Gastroesophageal sphincter (tissue), 4 donors: Measurements from ENCODE around the gene TMEM108. TPM values are rescaled to one million over a fixed set of nuclear protein-coding genes. Genes with fewer than 3 reads are reported as not detected.
"Not testable (repeated sequence)": the region's sequence is repeated elsewhere in the genome, so short reads cannot be mapped to it uniquely, and the experiment has no call there.

ENCODE experiments used
- ATAC-seq: fragments of 150-250 bp; one replicate; pipeline ENCODE4 v1.9.1; 2016; ENCODE audit warnings: mild to moderate bottlenecking, moderate library complexity
- H3K27ac ChIP-seq, 4 donors: fragments of 200-600 bp; sonication (generic) in 3 of 4; 1 replicate in 3 of 4; 2 replicates in 1 of 4; pipeline ENCODE4 v1.5.1; 2016 to 2019
- H3K27me3 ChIP-seq: fragments of 200-600 bp; sonication (generic); one replicate; pipeline ENCODE4 v1.5.1; 2019
- H3K36me3 ChIP-seq, 2 donors: fragments of 200-600 bp; sonication (generic); one replicate each; pipeline ENCODE4 v1.5.1; 2019; ENCODE audit warnings: control low read depth in 1 of 2
- H3K4me1 ChIP-seq, 3 donors: fragments of 200-600 bp; sonication (generic); 1 replicate in 2 of 3; 2 replicates in 1 of 3; pipeline ENCODE4 v1.5.1; 2016 to 2019; ENCODE audit warnings: control low read depth in 2 of 3
- H3K4me3 ChIP-seq, 2 donors: fragments of 200-600 bp; sonication (generic); one replicate each; pipeline ENCODE4 v1.5.1; 2019; ENCODE audit warnings: mild to moderate bottlenecking in 1 of 2, moderate library complexity in 1 of 2
- H3K9me3 ChIP-seq, 3 donors: fragments of 200-600 bp; sonication (generic); one replicate each; pipeline ENCODE4 v1.5.1; 2017 to 2019; ENCODE audit warnings: control low read depth in 2 of 3
- CTCF ChIP-seq, 4 experiments: fragments of 200-600 bp in 2 of 4; fragments of 450-650 bp in 2 of 4; sonication (generic) in 1 of 4; IDR thresholded peaks; one replicate each; pipeline ENCODE4 v1.5.1; 2017 to 2019; ENCODE audit warnings: antibody characterized with exemption in 4 of 4, mild to moderate bottlenecking in 2 of 4, moderate library complexity in 2 of 4
- EP300 ChIP-seq: sonication (generic); formaldehyde crosslinking; IDR thresholded peaks from one replicate; pipeline ENCODE4 v1.6.1; 2017; ENCODE audit warnings: antibody characterized with exemption, mild to moderate bottlenecking
- POLR2A ChIP-seq, 2 donors: fragments of 450-650 bp; IDR thresholded peaks; one replicate each; pipeline ENCODE4 v1.6.1; 2017; ENCODE audit warnings: antibody characterized with exemption in 2 of 2, mild to moderate bottlenecking in 2 of 2, moderate library complexity in 1 of 2
- POLR2AphosphoS5 ChIP-seq: sonication (generic); formaldehyde crosslinking; IDR thresholded peaks from one replicate; pipeline ENCODE4 v1.6.1; 2017; ENCODE audit warnings: antibody characterized with exemption
- WGBS, 2 donors: methylation state at CpG; one replicate each; pipeline ENCODE4 v1.1.5; 2018; ENCODE audit warnings: low coverage in 1 of 2; 5-methylcytosine and 5-hydroxymethylcytosine counted together
- total RNA-seq, 4 donors: library from RNA; depleted of rRNA; stranded (reverse); fragments of >200 nt; gene quantifications; one replicate each; pipeline ENCODE4 v1.1.0, GENCODE V29; 2016

Gene TMEM108
- total RNA-seq, result 1 to 10 TPM; 2.7 to 7.3 (median 4.1) TPM

GRCh38 chr3:133038089-133038730 lies at the start of gene TMEM108:
TSS of gene TMEM108 (plus strand) at chr3:133038391.
- peak within 1 kb of the TSS in 3 of 4 donors; percentile 69 to 84 (median 80) for H3K27ac ChIP-seq

GRCh38 chr3:132995971-132996370 lies 42.2 kb upstream of the TMEM108 start:
- 78 to 100% methylated on average over 1 of the region's 1 CpG for WGBS, 2 donors
- Histone ChIP-seq H3K9me3 (no peaks in the 10 kb centered on the region), H3K27me3 (no peaks in the 10 kb centered on the region), H3K27ac (no peak overlapping the region), H3K4me3 (no peak overlapping the region), H3K36me3 (no peaks in the 10 kb centered on the region), H3K4me1 (no peaks in the 10 kb centered on the region)
- no peak for TF ChIP-seq EP300
- ATAC-seq, result no peak

More at GRCh38 chr3:133038089-133038730, at the start of gene TMEM108:
- ATAC-seq, result peak; percentile 87
- WGBS, 2 donors, result 3% methylated on average over 5 of the region's 57 CpGs; no CpG with 5 or more reads in 1 of the 2 donors
- H3K4me3 ChIP-seq, result peak within 1 kb of the TSS; percentile 37 to 79
- TF ChIP-seq POLR2A (IDR thresholded peaks at IDR 0.05), result no peak
- TF ChIP-seq CTCF (IDR thresholded peaks at IDR 0.05), result peak in 1 of 4 experiments; percentile 6
- no peak for TF ChIP-seq POLR2AphosphoS5
- TF ChIP-seq EP300, result no peak
- peaks cover 0 to 57% (median 0%) of the 10 kb centered on the region in 3 donors for H3K4me1 ChIP-seq
- no peaks in the 10 kb centered on the region for H3K9me3 ChIP-seq
- no peaks in the 10 kb centered on the region for H3K36me3 ChIP-seq
- H3K27me3 ChIP-seq, result peaks cover 23% of the 10 kb centered on the region

- no peaks in the 10 kb centered on the region for H3K36me3 ChIP-seq
- 78 to 80% methylated on average over 2 of the region's 2 CpGs for WGBS, 2 donors
Measured at GRCh38 chr3:132997404-132998185, 40.6 kb upstream of the TMEM108 start.

GRCh38 chr3:133005032-133005431 lies 33.2 kb upstream of the TMEM108 start:
- 100% methylated on average over 1 of the region's 9 CpGs; no CpG with 5 or more reads in 1 of the 2 donors for WGBS, 2 donors
- not testable (repeated sequence) for ATAC-seq, H3K4me3 ChIP-seq

More at GRCh38 chr3:132997404-132998185, 40.6 kb upstream of the TMEM108 start:
- Histone ChIP-seq H3K27ac (no peak overlapping the region), H3K4me1 (no peaks in the 10 kb centered on the region), H3K9me3 (no peaks in the 10 kb centered on the region), H3K27me3 (no peaks in the 10 kb centered on the region), H3K4me3 (no peak overlapping the region)
- no peak for ATAC-seq
- TF ChIP-seq CTCF (IDR thresholded peaks at IDR 0.05) (no peak), POLR2A (IDR thresholded peaks at IDR 0.05) (no peak), EP300 (no peak), POLR2AphosphoS5 (no peak)

GRCh38 chr3:133007601-133008000 lies 30.6 kb upstream of the TMEM108 start:
- H3K27ac ChIP-seq, result no peak overlapping the region
- ATAC-seq, result no peak
- 81 to 89% methylated on average over 2 of the region's 2 CpGs for WGBS, 2 donors
- H3K4me1 ChIP-seq, result no peaks in the 10 kb centered on the region
- H3K9me3 ChIP-seq, result peaks cover 0 to 27% (median 0%) of the 10 kb centered on the region in 3 donors
- no peak for TF ChIP-seq CTCF (IDR thresholded peaks at IDR 0.05)
- H3K27me3 ChIP-seq, result no peaks in the 10 kb centered on the region
- no peaks in the 10 kb centered on the region for H3K36me3 ChIP-seq
- H3K4me3 ChIP-seq, result no peak overlapping the region

More at GRCh38 chr3:133005032-133005431, 33.2 kb upstream of the TMEM108 start:
- H3K36me3 ChIP-seq, H3K27me3 ChIP-seq, H3K4me1 ChIP-seq, H3K9me3 ChIP-seq, H3K27ac ChIP-seq: not testable (repeated sequence)

- Histone ChIP-seq H3K9me3 (peaks cover 0 to 25% (median 0%) of the 10 kb centered on the region in 3 donors), H3K36me3 (no peaks in the 10 kb centered on the region), H3K4me1 (no peaks in the 10 kb centered on the region), H3K27me3 (no peaks in the 10 kb centered on the region), H3K27ac (no peak overlapping the region), H3K4me3 (no peak overlapping the region)
- 100% methylated on average over 1 to 3 of the region's 3 CpGs for WGBS, 2 donors
- no peak for TF ChIP-seq POLR2A (IDR thresholded peaks at IDR 0.05)
- no peak for TF ChIP-seq EP300
- no peak for TF ChIP-seq CTCF (IDR thresholded peaks at IDR 0.05)
- no peak for TF ChIP-seq POLR2AphosphoS5
- no peak for ATAC-seq
Measured at GRCh38 chr3:133014325-133014724, 23.9 kb upstream of the TMEM108 start.

GRCh38 chr3:133015573-133015972 lies 22.6 kb upstream of the TMEM108 start:
- WGBS, 2 donors, result 75 to 77% methylated on average over 5 of the region's 5 CpGs
- H3K27ac ChIP-seq, H3K36me3 ChIP-seq, ATAC-seq, H3K4me1 ChIP-seq, H3K4me3 ChIP-seq, H3K27me3 ChIP-seq: not testable (repeated sequence)
- H3K9me3 ChIP-seq, result peaks cover 0 to 12% (median 0%) of the 10 kb centered on the region in 3 donors
